ENCODE measurements around the gene C2CD5.

The C2CD5 gene

DNA sequence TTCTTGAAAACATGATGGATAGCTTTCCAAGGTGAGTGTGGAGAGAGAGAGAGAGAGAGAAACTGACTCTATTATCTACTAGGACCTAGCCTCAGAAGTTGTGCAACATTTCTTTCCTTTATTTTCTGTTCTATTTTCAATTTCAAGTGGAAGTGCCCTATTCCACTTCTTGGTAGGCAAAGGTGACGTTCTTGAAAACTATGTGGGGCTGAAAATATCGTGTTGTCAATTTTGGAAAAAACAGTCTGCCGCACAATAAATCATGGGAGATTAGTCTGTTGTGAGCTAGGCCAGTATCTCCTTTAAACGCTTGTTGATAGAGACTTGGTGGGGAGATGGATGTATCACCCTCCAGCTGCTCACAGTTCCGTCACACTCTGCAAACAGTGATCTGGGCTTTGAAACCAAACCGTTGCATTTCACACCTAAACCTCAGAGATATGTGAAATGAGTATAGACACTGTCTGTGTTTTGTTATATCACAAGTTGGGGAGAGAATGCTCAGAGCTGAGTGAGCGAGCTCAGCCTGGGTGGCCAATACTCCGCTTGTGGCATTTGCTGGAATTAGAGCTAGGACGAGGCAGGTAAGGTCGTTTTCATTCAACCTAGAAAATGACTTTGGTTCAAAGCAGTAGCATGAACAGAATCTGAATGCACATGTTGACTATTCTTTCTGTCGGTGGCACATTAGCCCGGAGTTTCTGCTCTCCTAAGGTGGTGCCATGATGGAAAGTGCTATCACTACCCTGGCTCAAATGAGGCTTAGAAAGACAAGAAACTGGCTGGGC, 134.8 kb downstream of the C2CD5 start:
- peak; percentile 46 for DNase-seq

- no peak for DNase-seq
Observed at GRCh38 chr12:22408610-22409376, 135.5 kb downstream of the C2CD5 start.

DNA sequence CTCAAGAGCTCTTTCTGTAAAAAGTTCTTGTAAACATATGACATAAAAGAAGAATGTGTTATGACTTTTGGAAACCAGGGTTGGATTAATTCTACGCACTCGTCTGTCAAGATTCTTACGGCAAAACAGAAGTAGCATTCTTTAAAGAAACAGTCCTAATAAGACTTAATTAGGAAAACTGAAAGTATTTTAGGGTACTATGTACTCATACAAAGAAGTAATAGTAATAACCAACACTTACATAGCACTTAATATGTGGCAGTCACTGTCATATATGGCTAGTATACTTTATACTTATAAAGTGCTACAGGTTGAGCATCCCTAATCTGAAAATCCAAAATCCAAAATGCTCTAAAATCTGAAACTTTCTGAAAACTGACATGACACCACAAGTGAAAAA, 136.9 kb downstream of the C2CD5 start:
- no peak for DNase-seq

GRCh38 chr12:22406627-22407026, 137.7 kb downstream of the C2CD5 start:
- no peak for DNase-seq

GRCh38 chr12:22399464-22400180, 144.7 kb downstream of the C2CD5 start:
- DNase-seq = no peak
